Activated naive CD4-positive, alpha-beta T cell treated with anti-CD3 and anti-CD28 coated beads, Interleukin-2, amount 50 U/mL, for 72 hours (primary cell): ENCODE data around the gene PRRT1. TPM values are rescaled to one million over a fixed set of nuclear protein-coding genes. Genes with fewer than 3 reads are reported as not detected.
A peak's percentile ranks its signal among the peaks of the same experiment; 100 is the strongest.
"Not testable (repeated sequence)": the region's sequence is repeated elsewhere in the genome, so short reads cannot be mapped to it uniquely, and the experiment has no call there.

ENCODE experiments used
- ATAC-seq, 2 donors: fragments of 150-1000 bp; cut with Tn5 transposase; 2 replicates each; pipeline ENCODE4 v1.10.0; 2021; ENCODE audit warnings: mild to moderate bottlenecking in 2 of 2, moderate library complexity in 2 of 2
- DNase-seq, 2 donors: peaks; one replicate each; pipeline ENCODE4 v3.0.0; 2021 to 2022; ENCODE audit warnings: low spot score in 2 of 2
- H3K27ac Mint-ChIP-seq, 2 donors: one replicate each; pipeline ENCODE4 v1.8.0; 2022; ENCODE audit warnings: mild to moderate bottlenecking in 2 of 2, mixed read lengths in 2 of 2
- H3K36me3 Mint-ChIP-seq, 2 donors: one replicate each; pipeline ENCODE4 v1.8.0; 2022; ENCODE audit warnings: mixed read lengths in 2 of 2
- H3K9me3 Mint-ChIP-seq, 2 donors: one replicate each; pipeline ENCODE4 v1.8.0; 2022; ENCODE audit warnings: mixed read lengths in 2 of 2
- total RNA-seq, 2 donors: library from RNA; stranded (reverse); gene quantifications; one replicate each; pipeline ENCODE4 v1.2.3, GENCODE V29; 2022

The PRRT1 gene
- total RNA-seq, 2 donors from 2014 or later: 0.77 to 0.84 TPM

GRCh38 chr6:32108094-32108627 is 43.6 kb downstream of the PRRT1 start:
- DNase-seq (no peak), ATAC-seq (peak; percentile 25 to 34)
- no peaks in the 10 kb centered on the region for H3K9me3 Mint-ChIP-seq
- H3K36me3 Mint-ChIP-seq: no peaks in the 10 kb centered on the region
- H3K27ac Mint-ChIP-seq: peak overlapping the region in 1 of 2 donors; percentile 80

GRCh38 chr6:32107406-32107805 is 44.3 kb downstream of the PRRT1 start:
- Mint-ChIP-seq H3K27ac (no peak overlapping the region), H3K9me3 (no peaks in the 10 kb centered on the region), H3K36me3 (no peaks in the 10 kb centered on the region)
- ATAC-seq: peak in 1 of 2 donors; percentile 19
- DNase-seq: no peak

- H3K9me3 Mint-ChIP-seq: no peaks in the 10 kb centered on the region
- no peak overlapping the region for H3K27ac Mint-ChIP-seq
These were observed 46.3 kb downstream of the PRRT1 start for GRCh38 chr6:32105433-32105832.

GRCh38 chr6:32102255-32102654 is 49.5 kb downstream of the PRRT1 start:
- no peaks in the 10 kb centered on the region for H3K9me3 Mint-ChIP-seq
- H3K36me3 Mint-ChIP-seq: no peaks in the 10 kb centered on the region
- no peak for ATAC-seq
- no peak overlapping the region for H3K27ac Mint-ChIP-seq
- DNase-seq: no peak

More at GRCh38 chr6:32105433-32105832, 46.3 kb downstream of the PRRT1 start:
- H3K36me3 Mint-ChIP-seq: no peaks in the 10 kb centered on the region
- DNase-seq (no peak), ATAC-seq (no peak)

- not testable (repeated sequence) for ATAC-seq, DNase-seq, H3K36me3 Mint-ChIP-seq, H3K9me3 Mint-ChIP-seq, H3K27ac Mint-ChIP-seq
These were observed 51.5 kb downstream of the PRRT1 start for GRCh38 chr6:32100251-32100650.

Other genes starting within 250 kb of the PRRT1 start
- gene ZBTB12, start 249.9 kb downstream of the PRRT1 start, total RNA-seq: 1 to 10 TPM; 1.3 to 2.4 TPM
- 1 to 10 TPM in 1 of 2 donors, under 1 TPM in 1; 0.53 to 5.2 TPM for gene C2, start 224.2 kb downstream of the PRRT1 start, total RNA-seq
- gene CFB, start 205.8 kb downstream of the PRRT1 start, total RNA-seq: 1 to 10 TPM; 1.9 to 3.6 TPM
- 10 to 100 TPM; 69.7 to 70.9 TPM for gene NELFE, start 193.0 kb downstream of the PRRT1 start, total RNA-seq
- gene SKIC2, start 192.8 kb downstream of the PRRT1 start, total RNA-seq: 100 to 1,000 TPM in 1 of 2 donors, 10 to 100 TPM in 1; 91.8 to 115 TPM
- gene DXO, start 179.8 kb downstream of the PRRT1 start, total RNA-seq: 10 to 100 TPM; 16.2 to 18.5 TPM
- gene C4A, start 169.9 kb downstream of the PRRT1 start, total RNA-seq: 1 to 10 TPM; 4.1 to 8.1 TPM
- 1 to 10 TPM; 3.9 to 5.2 TPM for gene C4B, start 137.1 kb downstream of the PRRT1 start, total RNA-seq
- gene CYP21A2, start 113.5 kb downstream of the PRRT1 start, total RNA-seq: under 1 TPM; 0.32 to 0.49 TPM
- 10 to 100 TPM; 10.1 to 30.4 TPM for gene TNXB, start 42.6 kb downstream of the PRRT1 start, total RNA-seq
- gene ATF6B, start 23.7 kb downstream of the PRRT1 start, total RNA-seq: 100 to 1,000 TPM in 1 of 2 donors, 10 to 100 TPM in 1; 87.5 to 101 TPM
- gene FKBPL, start 21.7 kb downstream of the PRRT1 start, total RNA-seq: 10 to 100 TPM in 1 of 2 donors, 1 to 10 TPM in 1; 9.3 to 15.8 TPM
- gene PPT2, start 2.2 kb upstream of the PRRT1 start, total RNA-seq: 10 to 100 TPM; 13.6 to 18.7 TPM
- gene EGFL8, start 12.7 kb upstream of the PRRT1 start, total RNA-seq: 10 to 100 TPM; 13.4 to 14.5 TPM
- 10 to 100 TPM; 33.2 to 35.0 TPM for gene AGPAT1, start 24.1 kb upstream of the PRRT1 start, total RNA-seq
- gene RNF5, start 26.5 kb upstream of the PRRT1 start, total RNA-seq: 10 to 100 TPM; 62.6 to 86.2 TPM
- 10 to 100 TPM; 21.6 to 26.3 TPM for gene AGER, start 32.3 kb upstream of the PRRT1 start, total RNA-seq
- 10 to 100 TPM; 65.4 to 88.7 TPM for gene PBX2, start 38.3 kb upstream of the PRRT1 start, total RNA-seq
- 100 to 1,000 TPM in 1 of 2 donors, 10 to 100 TPM in 1; 84.9 to 151 TPM for gene GPSM3, start 40.7 kb upstream of the PRRT1 start, total RNA-seq
- under 1 TPM; 0.64 to 0.70 TPM for gene NOTCH4, start 72.1 kb upstream of the PRRT1 start, total RNA-seq
- gene TSBP1, start 220.0 kb upstream of the PRRT1 start, total RNA-seq: not detected